C4-2B (cell line): ENCODE data around the gene CHRM1.
"Not testable (repeated sequence)": the region's sequence is repeated elsewhere in the genome, so short reads cannot be mapped to it uniquely, and the experiment has no call there.

Source experiments
- CTCF ChIP-seq: fragments of 450-650 bp; conservative IDR thresholded peaks from 2 replicates; pipeline ENCODE4 v1.5.1; 2017; ENCODE audit warnings: mild to moderate bottlenecking
- ZFX ChIP-seq: fragments of 450-650 bp; IDR thresholded peaks from 2 replicates; pipeline ENCODE4 v1.6.1; 2017

DNA sequence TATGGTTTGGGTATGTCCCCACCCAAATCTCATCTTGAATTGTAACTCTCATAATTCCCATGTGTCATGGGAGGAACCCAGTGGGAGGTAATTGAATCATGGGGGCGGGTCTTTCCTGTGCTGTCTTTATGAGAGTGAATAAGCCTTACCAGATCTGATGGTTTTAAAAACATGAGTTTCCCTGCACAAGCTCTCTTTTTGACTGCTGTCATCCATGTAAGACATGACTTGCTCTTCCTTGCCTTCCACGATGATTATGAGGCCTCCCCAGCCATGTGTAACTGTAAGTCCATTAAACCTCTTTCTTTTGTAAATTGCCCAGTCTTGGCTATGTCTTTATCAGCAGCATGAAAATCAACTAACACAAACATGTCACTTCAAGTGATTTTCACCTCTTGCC lies 16.4 kb upstream of the CHRM1 start:
- not testable (repeated sequence) for TF ChIP-seq CTCF, ZFX
